ENCODE data around the gene SNRPB. TPM values are rescaled to one million over a fixed set of nuclear protein-coding genes. Genes with fewer than 3 reads are reported as not detected.

SNRPB gene
- polyA plus RNA-seq, 3 donors: 136 to 213 (median 183) TPM

DNA sequence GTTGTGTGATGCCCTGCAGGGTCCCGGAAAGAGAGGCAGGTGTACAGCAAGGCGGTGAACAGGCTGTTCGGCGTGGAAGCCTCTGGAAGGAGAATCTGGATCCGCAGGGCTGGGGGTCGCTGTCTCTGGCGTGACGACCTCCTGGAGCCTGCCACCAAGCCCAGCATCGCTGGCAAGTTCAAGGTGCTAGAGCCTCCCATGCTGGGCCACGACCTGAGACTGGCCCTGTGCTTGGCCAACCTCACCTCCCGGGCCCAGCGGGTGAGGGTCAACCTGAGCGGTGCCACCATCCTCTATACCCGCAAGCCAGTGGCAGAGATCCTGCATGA is 53.4 kb downstream of the SNRPB start:
- no peaks in the 10 kb centered on the region for H3K36me3 Mint-ChIP-seq
- TF ChIP-seq, protein P1, sequence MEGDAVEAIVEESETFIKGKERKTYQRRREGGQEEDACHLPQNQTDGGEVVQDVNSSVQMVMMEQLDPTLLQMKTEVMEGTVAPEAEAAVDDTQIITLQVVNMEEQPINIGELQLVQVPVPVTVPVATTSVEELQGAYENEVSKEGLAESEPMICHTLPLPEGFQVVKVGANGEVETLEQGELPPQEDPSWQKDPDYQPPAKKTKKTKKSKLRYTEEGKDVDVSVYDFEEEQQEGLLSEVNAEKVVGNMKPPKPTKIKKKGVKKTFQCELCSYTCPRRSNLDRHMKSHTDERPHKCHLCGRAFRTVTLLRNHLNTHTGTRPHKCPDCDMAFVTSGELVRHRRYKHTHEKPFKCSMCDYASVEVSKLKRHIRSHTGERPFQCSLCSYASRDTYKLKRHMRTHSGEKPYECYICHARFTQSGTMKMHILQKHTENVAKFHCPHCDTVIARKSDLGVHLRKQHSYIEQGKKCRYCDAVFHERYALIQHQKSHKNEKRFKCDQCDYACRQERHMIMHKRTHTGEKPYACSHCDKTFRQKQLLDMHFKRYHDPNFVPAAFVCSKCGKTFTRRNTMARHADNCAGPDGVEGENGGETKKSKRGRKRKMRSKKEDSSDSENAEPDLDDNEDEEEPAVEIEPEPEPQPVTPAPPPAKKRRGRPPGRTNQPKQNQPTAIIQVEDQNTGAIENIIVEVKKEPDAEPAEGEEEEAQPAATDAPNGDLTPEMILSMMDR (IDR thresholded peaks at IDR 0.05): no peak
- intact Hi-C loops (cut with micrococcal nuclease): no loop called here
- WGBS (ENCODE audit: insufficient coverage): 93% methylated on average over 14 of the region's 14 CpGs
- peaks cover 10 to 31% (median 19%) of the 10 kb centered on the region in 3 donors for H3K27me3 Mint-ChIP-seq (ENCODE audit: low read depth in 3 of 3)
- Histone ChIP-seq H3K9me3 (replicated peaks in 1 of 2; ENCODE audit: control insufficient read depth in 1 of 2, insufficient read depth in 1 of 2, low read length in 2 of 2) (no peaks in the 10 kb centered on the region), H4K20me1 (ENCODE audit: insufficient read depth, low read length) (no peaks in the 10 kb centered on the region), H3K4me1 (ENCODE audit: control insufficient read depth in 1 of 2, insufficient read depth in 2 of 2, low read length in 2 of 2) (no peaks in the 10 kb centered on the region), H3K27me3 (ENCODE audit: control insufficient read depth in 2 of 2, insufficient read depth in 2 of 2, low read length in 2 of 2) (peaks cover 5 to 16% of the 10 kb centered on the region in 2 donors), H3K4me3 (replicated peaks in 1 of 3; ENCODE audit: low read depth in 2 of 3, low read length in 3 of 3) (no peak overlapping the region), H3K9ac (ENCODE audit: insufficient read depth, low read length, poor library complexity, severe bottlenecking) (no peak overlapping the region), H3K79me2 (ENCODE audit: insufficient read depth, low read length) (no peaks in the 10 kb centered on the region), H3K36me3 (replicated peaks in 1 of 2; ENCODE audit: control insufficient read depth in 1 of 2, insufficient read depth in 2 of 2, low read length in 2 of 2) (no peaks in the 10 kb centered on the region), H3K27ac (ENCODE audit: low read depth in 1 of 2, low read length in 2 of 2) (no peak overlapping the region), H2AFZ (ENCODE audit: insufficient read depth, low read depth, low read length, poor library complexity, severe bottlenecking) (no peak overlapping the region), H3K4me2 (replicated peaks; ENCODE audit: extremely low read depth, low read length, poor library complexity, severe bottlenecking) (no peak overlapping the region)
- H3K27ac Mint-ChIP-seq: no peak overlapping the region
- peaks cover 0 to 3% (median 0%) of the 10 kb centered on the region in 7 donors for H3K9me3 Mint-ChIP-seq
- no peaks in the 10 kb centered on the region for H3K4me1 Mint-ChIP-seq
- H3K4me3 Mint-ChIP-seq: no peak overlapping the region
- DNase-seq: no peak

DNA sequence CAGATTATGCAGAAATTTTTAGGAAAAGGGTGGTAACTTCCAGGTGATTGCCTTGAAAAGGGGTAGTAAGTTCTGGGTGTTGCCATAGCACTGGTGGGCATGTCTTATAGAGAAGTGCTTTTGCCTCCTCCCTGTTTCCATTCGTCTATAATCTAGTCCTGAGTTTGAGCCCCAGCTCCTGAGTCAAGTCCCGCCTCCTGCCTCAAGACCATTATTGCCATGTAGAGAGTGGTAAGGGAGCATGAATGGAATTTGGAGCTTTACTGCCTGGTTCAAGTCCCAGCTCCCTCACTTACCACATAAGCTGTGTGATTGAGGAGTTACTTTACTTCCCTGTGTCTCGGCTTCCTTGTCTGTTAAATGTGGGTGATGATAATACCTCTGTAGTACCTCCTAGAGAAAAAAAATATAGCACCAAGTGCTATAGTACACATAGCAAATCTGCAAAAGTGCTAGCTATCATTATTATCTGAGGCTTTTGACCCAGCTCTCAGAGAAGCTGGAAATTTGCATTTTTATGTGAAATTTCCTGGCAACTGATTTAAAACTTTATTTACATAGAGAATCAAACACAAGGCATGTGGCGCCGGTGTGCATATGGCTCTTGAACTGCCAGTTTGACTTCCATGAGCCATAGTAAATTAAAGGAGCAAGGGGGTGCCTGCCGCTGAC is 53.9 kb downstream of the SNRPB start:
- intact Hi-C loops (cut with micrococcal nuclease): no loop called here
- WGBS (ENCODE audit: insufficient coverage): 98% methylated on average over 3 of the region's 6 CpGs

More for the DNA sequence above, 53.9 kb downstream of the SNRPB start:
- no peaks in the 10 kb centered on the region for H3K36me3 ChIP-seq (replicated peaks in 1 of 2; ENCODE audit: control insufficient read depth in 1 of 2, insufficient read depth in 2 of 2, low read length in 2 of 2)
- H3K4me1 ChIP-seq (ENCODE audit: control insufficient read depth in 1 of 2, insufficient read depth in 2 of 2, low read length in 2 of 2): no peaks in the 10 kb centered on the region
- H3K9me3 Mint-ChIP-seq: peaks cover 0 to 3% (median 0%) of the 10 kb centered on the region in 7 donors
- no peak for DNase-seq
- no peak overlapping the region for H3K4me2 ChIP-seq (replicated peaks; ENCODE audit: extremely low read depth, low read length, poor library complexity, severe bottlenecking)
- H3K9ac ChIP-seq (ENCODE audit: insufficient read depth, low read length, poor library complexity, severe bottlenecking): no peak overlapping the region
- no peak overlapping the region for H3K4me3 Mint-ChIP-seq
- no peaks in the 10 kb centered on the region for H4K20me1 ChIP-seq (ENCODE audit: insufficient read depth, low read length)
- no peak overlapping the region for H3K27ac ChIP-seq (ENCODE audit: low read depth in 1 of 2, low read length in 2 of 2)
- H3K36me3 Mint-ChIP-seq: no peaks in the 10 kb centered on the region
- H3K27ac Mint-ChIP-seq: no peak overlapping the region
- H3K4me3 ChIP-seq (replicated peaks in 1 of 3; ENCODE audit: low read depth in 2 of 3, low read length in 3 of 3): no peak overlapping the region
- peaks cover 14 to 34% (median 22%) of the 10 kb centered on the region in 3 donors for H3K27me3 Mint-ChIP-seq (ENCODE audit: low read depth in 3 of 3)
- H3K4me1 Mint-ChIP-seq: no peaks in the 10 kb centered on the region
- TF ChIP-seq, protein P1 (IDR thresholded peaks at IDR 0.05): no peak
- H3K79me2 ChIP-seq (ENCODE audit: insufficient read depth, low read length): no peaks in the 10 kb centered on the region
- no peak overlapping the region for H2AFZ ChIP-seq (ENCODE audit: insufficient read depth, low read depth, low read length, poor library complexity, severe bottlenecking)
- peaks cover 5 to 21% of the 10 kb centered on the region in 2 donors for H3K27me3 ChIP-seq (ENCODE audit: control insufficient read depth in 2 of 2, insufficient read depth in 2 of 2, low read length in 2 of 2)
- no peaks in the 10 kb centered on the region for H3K9me3 ChIP-seq (replicated peaks in 1 of 2; ENCODE audit: control insufficient read depth in 1 of 2, insufficient read depth in 1 of 2, low read length in 2 of 2)

Small RNA genes within 50 kb of the gene (small RNA-seq; reads per million reads assigned to genes)
- not detected for gene RF00019 (ENCODE audit: insufficient read length, low read depth)

Other genes with a start within 250 kb of the SNRPB start
- not detected for gene TGM3, start 174.8 kb downstream of the SNRPB start, polyA plus RNA-seq
- not detected for gene TGM6, start 89.9 kb downstream of the SNRPB start, polyA plus RNA-seq
- gene ZNF343, start 38.1 kb upstream of the SNRPB start, polyA plus RNA-seq: 1 to 10 TPM; 1.3 to 6.7 (median 1.3) TPM
- gene TMC2, start 65.8 kb upstream of the SNRPB start, polyA plus RNA-seq: not detected
- gene NOP56, start 181.8 kb upstream of the SNRPB start, polyA plus RNA-seq: 100 to 1,000 TPM in 1 of 3 donors, 10 to 100 TPM in 2; 27.3 to 102 (median 33.1) TPM
- gene IDH3B, start 193.4 kb upstream of the SNRPB start, polyA plus RNA-seq: 100 to 1,000 TPM; 102 to 224 (median 103) TPM
- gene EBF4, start 222.0 kb upstream of the SNRPB start, polyA plus RNA-seq: under 1 TPM in 1 of 3 donors, not detected in 2; 0.12 TPM

Data from CD14-positive monocyte (primary cell).